Measurements from ENCODE around the gene CLDN25.

- TF ChIP-seq CHD2 (IDR thresholded peaks at IDR 0.05; ENCODE audit: low read length, partially characterized antibody): no peak
- no peak for TF ChIP-seq CTCF (IDR thresholded peaks at IDR 0.05)
- TF ChIP-seq TEAD4 (IDR thresholded peaks at IDR 0.05; ENCODE audit: borderline replicate concordance, insufficient read depth): no peak
- no peak for TF ChIP-seq TAF1 (IDR thresholded peaks at IDR 0.05; ENCODE audit: borderline replicate concordance, low read depth, low read length)
- TF ChIP-seq YY1 (IDR thresholded peaks at IDR 0.05; ENCODE audit: low read depth): no peak
- no peak for TF ChIP-seq GATA2 (CRISPR knock-in tag; IDR thresholded peaks at IDR 0.05)
- no peak for TF ChIP-seq EZH2phosphoT487 (IDR thresholded peaks at IDR 0.05; ENCODE audit: borderline replicate concordance, low read depth)
- no peak for TF ChIP-seq NFIC (IDR thresholded peaks at IDR 0.05; ENCODE audit: borderline replicate concordance)
- no peak for TF ChIP-seq POLR2AphosphoS5 (IDR thresholded peaks at IDR 0.05; ENCODE audit: low read depth, low read length)
- no peak for TF ChIP-seq GABPA (IDR thresholded peaks at IDR 0.05; ENCODE audit: low read depth)
- no peak for TF ChIP-seq SMC3 (IDR thresholded peaks at IDR 0.05; ENCODE audit: low read depth, low read length)
- no peak for TF ChIP-seq REST (IDR thresholded peaks at IDR 0.05; ENCODE audit: low read depth, low read length)
- no peak for TF ChIP-seq EP300 (IDR thresholded peaks at IDR 0.05; ENCODE audit: borderline replicate concordance in 1 of 2, low read depth in 1 of 2, low read length in 1 of 2)
Observed at GRCh38 chr11:113760241-113760640, 19.4 kb upstream of the CLDN25 start.

Data from SK-N-SH (cell line).